HS-27A (cell line): ENCODE measurements around the gene NFXL1.

Source experiments
- DNase-seq: peaks from one replicate; pipeline ENCODE4 v3.0.0-alpha.2; 2012; ENCODE audit warnings: low read depth, missing footprints

The NFXL1 gene

GRCh38 chr4:47891928-47892327 lies 22.5 kb downstream of the NFXL1 start:
- no peak for DNase-seq

- no peak for DNase-seq
Observed at GRCh38 chr4:47882228-47882627, 32.2 kb downstream of the NFXL1 start.

- DNase-seq = no peak
Observed at GRCh38 chr4:47879458-47879857, 34.9 kb downstream of the NFXL1 start.

- DNase-seq = no peak
Observed at GRCh38 chr4:47876784-47877546, 37.4 kb downstream of the NFXL1 start.

GRCh38 chr4:47876310-47876709 lies 38.1 kb downstream of the NFXL1 start:
- no peak for DNase-seq

GRCh38 chr4:47873877-47874541 lies 40.4 kb downstream of the NFXL1 start:
- no peak for DNase-seq

GRCh38 chr4:47863486-47863885 lies 50.9 kb downstream of the NFXL1 start:
- no peak for DNase-seq

GRCh38 chr4:47862297-47862696 lies 52.1 kb downstream of the NFXL1 start:
- peak; percentile 80 for DNase-seq

- DNase-seq = no peak
Observed at GRCh38 chr4:47860305-47860704, 54.1 kb downstream of the NFXL1 start.

GRCh38 chr4:47858006-47858405 lies 56.4 kb downstream of the NFXL1 start:
- no peak for DNase-seq

GRCh38 chr4:47856713-47857112 lies 57.7 kb downstream of the NFXL1 start:
- DNase-seq = no peak

GRCh38 chr4:47855350-47855749 lies 59.0 kb downstream of the NFXL1 start:
- no peak for DNase-seq

GRCh38 chr4:47852136-47852535 lies 62.2 kb downstream of the NFXL1 start:
- no peak for DNase-seq

GRCh38 chr4:47849466-47849865 lies 64.9 kb downstream of the NFXL1 start:
- DNase-seq = no peak

GRCh38 chr4:47848041-47848440 lies 66.3 kb downstream of the NFXL1 start:
- no peak for DNase-seq

GRCh38 chr4:47842985-47843384 lies 71.4 kb downstream of the NFXL1 start:
- no peak for DNase-seq

- no peak for DNase-seq
Observed at GRCh38 chr4:47840291-47840690, 74.1 kb downstream of the NFXL1 start.

GRCh38 chr4:47839259-47839658 lies 75.1 kb downstream of the NFXL1 start:
- no peak for DNase-seq

- DNase-seq = no peak
Observed at GRCh38 chr4:47838445-47838844, 75.9 kb downstream of the NFXL1 start.

GRCh38 chr4:47837908-47838294 lies 76.5 kb downstream of the NFXL1 start, which contains the start of gene CORIN:
CORIN (minus strand) TSS chr4:47838067; CDS start chr4:47837949, 118 bp downstream.
- DNase-seq = no peak

- DNase-seq = no peak
Observed at GRCh38 chr4:47837094-47837907, 77.1 kb downstream of the NFXL1 start.

GRCh38 chr4:47836641-47837093 lies 77.7 kb downstream of the NFXL1 start:
- DNase-seq = peak; percentile 66

- DNase-seq = no peak
Observed at GRCh38 chr4:47835494-47835893, 78.9 kb downstream of the NFXL1 start.
